Suprapubic skin (tissue), 4 donors: ENCODE results near the gene GOLPH3. TPM values are rescaled to one million over a fixed set of nuclear protein-coding genes. Genes with fewer than 3 reads are reported as not detected.

Experiments used
- DNase-seq, 2 donors: peaks; one replicate each; pipeline ENCODE4 v3.0.0-alpha.2; 2019; ENCODE audit warnings: low spot score in 2 of 2
- H3K27ac ChIP-seq: fragments of 200-600 bp; sonication (generic); one replicate; pipeline ENCODE4 v1.5.1; 2019
- H3K27me3 ChIP-seq: fragments of 200-600 bp; sonication (generic); one replicate; pipeline ENCODE4 v1.5.1; 2019
- H3K36me3 ChIP-seq: fragments of 200-600 bp; sonication (generic); one replicate; pipeline ENCODE4 v1.5.1; 2019
- H3K4me1 ChIP-seq: fragments of 200-600 bp; sonication (generic); one replicate; pipeline ENCODE4 v1.5.1; 2019
- H3K4me3 ChIP-seq: fragments of 200-600 bp; sonication (generic); one replicate; pipeline ENCODE4 v1.5.1; 2019; ENCODE audit warnings: mild to moderate bottlenecking
- H3K9me3 ChIP-seq: fragments of 200-600 bp; sonication (generic); one replicate; pipeline ENCODE4 v1.5.1; 2019
- EP300 ChIP-seq: sonication (generic); formaldehyde crosslinking; IDR thresholded peaks from one replicate; pipeline ENCODE4 v1.6.1; 2017; ENCODE audit warnings: antibody characterized with exemption
- POLR2A ChIP-seq, 2 donors: fragments of 450-650 bp; IDR thresholded peaks; one replicate each; pipeline ENCODE4 v1.6.1; 2017; ENCODE audit warnings: antibody characterized with exemption in 2 of 2, mild to moderate bottlenecking in 2 of 2, moderate library complexity in 2 of 2
- POLR2AphosphoS5 ChIP-seq, 3 donors: sonication (generic); formaldehyde crosslinking; IDR thresholded peaks; one replicate each; pipeline ENCODE4 v1.6.1; 2017; ENCODE audit warnings: antibody characterized with exemption in 3 of 3
- WGBS: methylation state at CpG from one replicate; pipeline ENCODE4 v1.1.5; 2018; 5-methylcytosine and 5-hydroxymethylcytosine counted together
- total RNA-seq, 4 donors: library from RNA; depleted of rRNA; stranded (reverse); fragments of >200 nt; gene quantifications; one replicate each; pipeline ENCODE4 v1.1.0, GENCODE V29; 2016
- TF ChIP-seq, protein P1 (sequence below), 2 donors: fragments of 200-600 bp in 1 of 2; fragments of 450-650 bp in 1 of 2; sonication (generic) in 1 of 2; IDR thresholded peaks; one replicate each; pipeline ENCODE4 v1.5.1; 2016 to 2019; ENCODE audit warnings: antibody characterized with exemption in 2 of 2, mild to moderate bottlenecking in 1 of 2, moderate library complexity in 1 of 2

Gene GOLPH3
- total RNA-seq, 4 donors from 2014 or later: 44.8 to 70.3 (median 58.9) TPM

DNA sequence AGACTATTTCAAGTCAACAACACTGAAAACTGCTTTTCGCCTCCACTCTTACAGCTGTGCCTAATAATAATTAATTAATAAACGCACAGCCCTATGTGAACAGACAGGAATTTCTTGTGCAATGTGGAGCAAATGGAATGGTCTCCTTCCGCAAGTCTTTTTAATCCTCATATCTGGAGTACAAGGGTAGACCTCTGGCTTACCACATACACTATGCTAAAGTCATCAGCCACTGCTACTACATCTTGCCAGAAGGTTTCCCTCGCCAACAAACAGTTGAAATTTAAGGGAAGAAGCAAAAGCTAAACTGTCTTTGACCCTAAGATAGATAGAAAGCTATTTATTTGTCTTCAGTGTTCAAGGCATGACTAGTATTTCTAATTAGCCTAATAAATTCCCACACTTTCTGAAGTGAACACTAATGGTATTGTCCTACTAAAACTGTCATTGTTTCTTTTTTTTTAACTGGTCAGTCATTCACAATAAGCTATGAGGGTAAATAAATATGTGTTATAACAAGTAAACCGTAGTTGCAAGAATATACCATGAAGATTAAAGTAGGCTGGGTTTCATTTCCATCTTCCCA, 63.9 kb downstream of the GOLPH3 start:
- 86% methylated on average over 5 of the region's 5 CpGs for WGBS
- Histone ChIP-seq H3K9me3 (no peaks in the 10 kb centered on the region), H3K4me1 (no peaks in the 10 kb centered on the region), H3K4me3 (no peak overlapping the region), H3K27me3 (no peaks in the 10 kb centered on the region), H3K36me3 (peaks cover 58% of the 10 kb centered on the region), H3K27ac (no peak overlapping the region)
- no peak for DNase-seq
- no peak for TF ChIP-seq POLR2AphosphoS5 (IDR thresholded peaks at IDR 0.05)

DNA sequence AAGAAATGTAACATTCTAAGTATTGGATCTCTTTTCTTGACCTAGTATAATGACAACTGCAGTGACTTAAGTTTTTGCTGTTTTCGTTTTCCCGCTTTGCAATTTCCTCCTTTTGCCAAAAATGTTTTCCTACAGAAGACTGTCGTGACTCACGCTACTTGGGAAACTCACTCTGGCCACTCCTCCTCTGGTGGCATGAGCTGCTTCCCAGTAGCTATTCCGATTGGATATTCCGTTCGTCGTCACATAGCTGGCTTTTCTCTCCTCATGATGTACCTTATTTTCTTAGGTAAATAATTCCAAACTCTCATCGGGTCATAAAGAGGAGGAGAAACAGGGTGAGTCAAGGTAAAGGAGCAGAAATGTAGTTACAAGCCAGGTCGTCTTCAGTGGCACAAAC, 64.9 kb downstream of the GOLPH3 start:
- H3K27me3 ChIP-seq: no peaks in the 10 kb centered on the region
- no peak overlapping the region for H3K27ac ChIP-seq
- TF ChIP-seq EP300: no peak
- no peak for TF ChIP-seq POLR2A (IDR thresholded peaks at IDR 0.05)
- TF ChIP-seq, protein P1, sequence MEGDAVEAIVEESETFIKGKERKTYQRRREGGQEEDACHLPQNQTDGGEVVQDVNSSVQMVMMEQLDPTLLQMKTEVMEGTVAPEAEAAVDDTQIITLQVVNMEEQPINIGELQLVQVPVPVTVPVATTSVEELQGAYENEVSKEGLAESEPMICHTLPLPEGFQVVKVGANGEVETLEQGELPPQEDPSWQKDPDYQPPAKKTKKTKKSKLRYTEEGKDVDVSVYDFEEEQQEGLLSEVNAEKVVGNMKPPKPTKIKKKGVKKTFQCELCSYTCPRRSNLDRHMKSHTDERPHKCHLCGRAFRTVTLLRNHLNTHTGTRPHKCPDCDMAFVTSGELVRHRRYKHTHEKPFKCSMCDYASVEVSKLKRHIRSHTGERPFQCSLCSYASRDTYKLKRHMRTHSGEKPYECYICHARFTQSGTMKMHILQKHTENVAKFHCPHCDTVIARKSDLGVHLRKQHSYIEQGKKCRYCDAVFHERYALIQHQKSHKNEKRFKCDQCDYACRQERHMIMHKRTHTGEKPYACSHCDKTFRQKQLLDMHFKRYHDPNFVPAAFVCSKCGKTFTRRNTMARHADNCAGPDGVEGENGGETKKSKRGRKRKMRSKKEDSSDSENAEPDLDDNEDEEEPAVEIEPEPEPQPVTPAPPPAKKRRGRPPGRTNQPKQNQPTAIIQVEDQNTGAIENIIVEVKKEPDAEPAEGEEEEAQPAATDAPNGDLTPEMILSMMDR (IDR thresholded peaks at IDR 0.05): no peak
- TF ChIP-seq POLR2AphosphoS5 (IDR thresholded peaks at IDR 0.05): no peak
- no peak overlapping the region for H3K4me3 ChIP-seq
- DNase-seq: no peak
- H3K4me1 ChIP-seq: no peaks in the 10 kb centered on the region
- H3K36me3 ChIP-seq: peaks cover 63% of the 10 kb centered on the region
- WGBS: 82% methylated on average over 10 of the region's 10 CpGs
- H3K9me3 ChIP-seq: no peaks in the 10 kb centered on the region

DNA sequence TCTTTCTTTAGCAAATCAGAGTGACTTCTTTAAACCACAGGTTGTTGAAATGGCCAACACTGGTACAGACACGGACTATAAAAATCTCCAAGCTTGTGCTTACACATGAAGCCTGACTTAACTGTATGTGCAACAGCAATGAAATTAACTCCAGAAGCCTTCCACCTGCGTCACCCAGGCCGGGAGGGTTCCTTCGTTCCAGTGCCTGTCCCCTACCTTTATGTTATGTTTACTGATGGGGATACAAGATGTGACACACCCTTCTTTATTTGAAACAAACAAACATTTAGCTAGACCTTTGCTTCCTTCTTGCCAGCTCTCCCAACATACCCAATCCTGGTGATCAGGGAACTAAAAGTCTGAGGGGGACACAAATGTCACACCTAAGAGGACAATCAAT, 66.0 kb downstream of the GOLPH3 start:
- TF ChIP-seq POLR2A (IDR thresholded peaks at IDR 0.05) (no peak), POLR2AphosphoS5 (IDR thresholded peaks at IDR 0.05) (no peak), EP300 (no peak)
- TF ChIP-seq, protein P1 (IDR thresholded peaks at IDR 0.05): no peak
- Histone ChIP-seq H3K27me3 (no peaks in the 10 kb centered on the region), H3K9me3 (no peaks in the 10 kb centered on the region), H3K36me3 (peaks cover 65% of the 10 kb centered on the region), H3K27ac (no peak overlapping the region), H3K4me3 (no peak overlapping the region), H3K4me1 (no peaks in the 10 kb centered on the region)
- 86% methylated on average over 4 of the region's 4 CpGs for WGBS
- DNase-seq: no peak

DNA sequence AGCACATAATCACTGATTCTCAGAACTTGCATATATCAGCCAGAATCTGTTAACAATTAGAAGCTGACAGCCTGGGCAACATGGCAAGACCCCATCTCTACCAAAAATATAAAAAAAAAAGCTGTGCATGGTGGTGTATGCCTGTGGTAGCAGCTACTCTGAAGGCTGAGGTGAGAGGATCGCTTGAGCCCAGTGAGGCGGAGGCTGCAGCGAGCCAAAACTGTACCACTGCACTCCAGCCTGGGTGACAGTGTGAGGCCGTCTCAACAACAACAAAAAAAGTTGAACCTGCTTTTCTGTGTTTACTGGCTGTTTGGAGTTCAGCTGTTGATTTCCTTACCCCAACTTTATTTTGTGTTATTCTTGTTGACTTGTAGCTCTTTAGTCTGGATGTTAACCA, 66.8 kb downstream of the GOLPH3 start:
- no peaks in the 10 kb centered on the region for H3K9me3 ChIP-seq
- TF ChIP-seq EP300 (no peak), POLR2A (IDR thresholded peaks at IDR 0.05) (no peak), POLR2AphosphoS5 (IDR thresholded peaks at IDR 0.05) (no peak)
- TF ChIP-seq, protein P1 (IDR thresholded peaks at IDR 0.05): no peak
- no peaks in the 10 kb centered on the region for H3K4me1 ChIP-seq
- H3K27me3 ChIP-seq: no peaks in the 10 kb centered on the region
- 88% methylated on average over 4 of the region's 4 CpGs for WGBS
- no peak for DNase-seq
- peaks cover 64% of the 10 kb centered on the region for H3K36me3 ChIP-seq
- no peak overlapping the region for H3K27ac ChIP-seq
- H3K4me3 ChIP-seq: no peak overlapping the region

DNA sequence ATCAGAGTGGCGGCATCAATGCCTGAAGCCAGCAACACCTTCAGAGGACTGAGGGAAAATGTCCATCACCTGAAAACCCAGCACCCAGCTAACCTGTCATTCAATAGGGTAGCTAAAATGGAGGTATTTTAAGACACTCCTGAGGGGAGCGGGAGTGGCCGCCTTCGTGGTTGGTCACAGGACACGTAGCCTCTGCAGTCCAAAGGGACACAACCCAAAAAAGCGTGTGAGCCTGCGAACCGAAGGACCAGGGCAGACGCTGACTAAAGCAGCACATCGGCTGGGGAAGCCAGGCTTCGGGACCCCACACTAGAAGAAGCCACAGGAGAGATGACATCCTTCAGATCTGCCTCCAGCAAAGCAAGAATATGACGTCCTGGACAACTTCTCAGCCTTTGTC, 70.6 kb downstream of the GOLPH3 start:
- 94% methylated on average over 12 of the region's 12 CpGs for WGBS
- no peaks in the 10 kb centered on the region for H3K4me1 ChIP-seq
- H3K9me3 ChIP-seq: no peaks in the 10 kb centered on the region
- H3K27ac ChIP-seq: no peak overlapping the region
- DNase-seq: no peak
- peaks cover 66% of the 10 kb centered on the region for H3K36me3 ChIP-seq
- H3K4me3 ChIP-seq: no peak overlapping the region
- H3K27me3 ChIP-seq: no peaks in the 10 kb centered on the region
- TF ChIP-seq, protein P1 (IDR thresholded peaks at IDR 0.05): no peak
- TF ChIP-seq POLR2A (IDR thresholded peaks at IDR 0.05): no peak
